GM18511 (cell line): ENCODE data around the gene DNMT3L.
"Not testable (repeated sequence)": the region's sequence is repeated elsewhere in the genome, so short reads cannot be mapped to it uniquely, and the experiment has no call there.

Experiments
- ATAC-seq: cut with Tn5 transposase; IDR thresholded peaks from one replicate; pipeline ENCODE4 v1.9.1; 2021; ENCODE audit warnings: mild to moderate bottlenecking, moderate library complexity; ENCODE audit not compliant: unreplicated experiment

Gene DNMT3L

GRCh38 chr21:44261675-44262295 lies at the start of gene DNMT3L:
TSS of gene DNMT3L (minus strand) at chr21:44261897. CDS start at chr21:44261259, 638 bp downstream.
- no peak for ATAC-seq

GRCh38 chr21:44310628-44311507 lies 49.2 kb upstream of the DNMT3L start:
- no peak for ATAC-seq

DNA sequence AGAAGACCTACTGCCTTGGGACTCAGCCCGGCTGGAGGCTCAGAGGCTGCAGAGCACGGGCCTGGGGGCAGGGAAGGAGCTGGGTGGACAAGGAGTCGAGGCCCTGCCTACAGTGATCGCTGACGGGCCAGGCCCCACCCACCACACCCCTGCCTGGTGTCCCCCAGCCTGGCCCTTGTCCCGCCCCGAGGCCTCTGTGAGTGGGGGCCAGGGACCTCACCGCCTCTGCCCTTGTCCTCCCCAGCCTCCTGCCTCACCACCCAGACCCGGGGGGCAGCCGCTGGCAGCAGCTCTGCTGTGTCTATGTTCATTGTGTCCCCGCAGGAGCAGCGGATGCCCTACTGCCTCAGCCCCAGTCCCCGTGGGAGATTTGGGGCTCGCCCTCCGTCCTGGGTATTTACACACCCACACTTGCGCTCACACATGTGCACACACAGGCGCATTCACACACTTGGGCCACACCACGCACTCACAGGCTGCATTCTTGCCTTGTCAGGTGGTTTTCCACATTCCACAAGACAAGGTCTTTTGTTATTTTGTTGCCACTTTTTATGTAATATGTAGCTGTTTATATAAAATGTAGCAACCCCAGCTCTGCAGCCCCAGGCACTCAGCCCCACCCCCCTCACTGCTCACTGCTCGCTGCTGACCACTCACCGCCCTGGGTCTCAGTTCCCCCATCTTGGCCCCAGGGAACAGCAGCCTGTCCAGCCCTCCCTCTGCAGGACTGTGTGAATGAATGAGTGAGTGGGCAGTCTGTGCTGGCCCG lies 45.4 kb upstream of the DNMT3L start:
- no peak for ATAC-seq

DNA sequence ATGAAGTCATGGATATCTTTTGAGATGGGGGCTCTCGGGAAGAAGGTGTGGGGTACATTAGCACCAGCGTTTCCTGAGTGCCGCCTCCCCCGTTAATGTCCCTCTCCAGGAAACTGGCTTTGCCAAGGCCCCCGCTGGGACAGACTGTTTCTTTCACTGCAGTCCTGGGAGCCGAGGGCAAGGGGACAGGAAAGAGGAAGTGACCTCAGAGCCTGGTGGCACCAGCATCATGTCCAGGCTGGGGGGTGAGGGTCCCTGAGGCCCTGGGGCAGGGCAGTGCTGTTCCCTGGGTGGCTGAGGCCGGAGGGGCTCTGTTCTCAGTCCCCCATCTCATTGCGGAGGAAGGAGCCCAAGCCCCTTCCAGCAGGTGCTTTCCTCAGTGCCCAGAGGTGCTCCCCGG lies 44.0 kb upstream of the DNMT3L start:
- ATAC-seq: no peak

GRCh38 chr21:44304877-44305293 lies 43.2 kb upstream of the DNMT3L start:
- ATAC-seq: no peak

GRCh38 chr21:44304011-44304616 lies 42.4 kb upstream of the DNMT3L start:
- ATAC-seq: no peak

GRCh38 chr21:44303490-44303981 lies 41.8 kb upstream of the DNMT3L start:
- ATAC-seq: no peak

DNA sequence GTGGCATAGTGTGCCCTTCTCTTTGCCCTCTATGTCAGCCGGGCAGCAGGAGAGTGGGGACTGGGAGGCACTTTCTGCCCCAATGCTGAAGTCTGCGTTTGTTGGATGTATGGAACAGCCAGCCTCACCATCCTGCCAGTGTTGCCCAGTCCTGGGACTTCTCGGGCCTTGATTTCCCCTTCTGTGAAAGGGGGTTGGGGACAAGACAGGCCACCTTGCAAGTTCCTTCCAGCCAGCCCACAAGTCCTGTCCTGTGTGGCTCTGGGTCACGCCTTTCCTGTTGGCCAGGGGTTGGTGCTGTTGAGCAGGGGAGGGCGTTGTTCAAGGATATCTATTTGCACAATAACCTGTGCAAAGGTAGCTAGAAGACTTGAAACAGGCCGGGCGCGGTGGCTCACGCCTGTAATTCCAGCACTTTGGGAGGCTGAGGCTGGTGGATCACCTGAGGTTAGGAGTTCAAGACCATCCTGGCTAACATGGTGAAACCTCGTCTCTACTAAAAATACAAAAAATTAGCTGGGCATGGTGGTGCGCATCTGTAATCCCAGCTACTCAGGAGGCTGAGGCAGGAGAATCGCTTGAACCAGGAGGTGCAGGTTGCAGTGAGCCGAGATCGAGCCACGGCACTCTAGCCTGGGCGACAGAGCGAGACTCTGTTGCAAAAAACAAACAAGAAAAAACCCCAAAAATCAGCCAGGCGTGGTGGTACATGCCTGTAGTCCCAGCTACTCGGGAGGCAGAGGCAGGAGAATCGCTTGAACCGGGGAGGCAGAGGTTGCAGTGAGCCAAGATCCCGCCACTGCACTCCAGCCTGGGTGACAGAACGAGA lies 41.1 kb upstream of the DNMT3L start:
- ATAC-seq: not testable (repeated sequence)

GRCh38 chr21:44301961-44302406 lies 40.3 kb upstream of the DNMT3L start:
- no peak for ATAC-seq

DNA sequence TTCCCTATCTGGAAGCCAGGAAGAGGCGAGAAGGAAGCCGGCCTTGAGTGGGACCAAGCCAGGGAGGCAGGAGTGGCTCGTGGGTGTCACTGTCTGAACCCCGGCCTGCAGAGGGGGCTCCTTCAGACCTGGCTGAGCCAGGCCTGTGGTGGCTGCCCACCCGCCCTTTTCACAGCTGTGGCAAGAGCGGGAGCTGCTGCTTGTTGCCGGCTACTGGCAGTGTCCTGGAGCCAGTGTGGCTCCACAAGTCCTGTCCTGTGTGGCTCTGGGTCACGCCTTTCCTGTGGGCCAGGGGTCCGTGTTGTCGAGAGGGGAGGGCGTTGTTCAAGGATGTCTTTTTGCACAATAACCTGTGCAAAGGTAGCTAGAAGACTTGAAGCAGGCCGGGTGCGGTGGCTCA lies 39.4 kb upstream of the DNMT3L start:
- no peak for ATAC-seq

DNA sequence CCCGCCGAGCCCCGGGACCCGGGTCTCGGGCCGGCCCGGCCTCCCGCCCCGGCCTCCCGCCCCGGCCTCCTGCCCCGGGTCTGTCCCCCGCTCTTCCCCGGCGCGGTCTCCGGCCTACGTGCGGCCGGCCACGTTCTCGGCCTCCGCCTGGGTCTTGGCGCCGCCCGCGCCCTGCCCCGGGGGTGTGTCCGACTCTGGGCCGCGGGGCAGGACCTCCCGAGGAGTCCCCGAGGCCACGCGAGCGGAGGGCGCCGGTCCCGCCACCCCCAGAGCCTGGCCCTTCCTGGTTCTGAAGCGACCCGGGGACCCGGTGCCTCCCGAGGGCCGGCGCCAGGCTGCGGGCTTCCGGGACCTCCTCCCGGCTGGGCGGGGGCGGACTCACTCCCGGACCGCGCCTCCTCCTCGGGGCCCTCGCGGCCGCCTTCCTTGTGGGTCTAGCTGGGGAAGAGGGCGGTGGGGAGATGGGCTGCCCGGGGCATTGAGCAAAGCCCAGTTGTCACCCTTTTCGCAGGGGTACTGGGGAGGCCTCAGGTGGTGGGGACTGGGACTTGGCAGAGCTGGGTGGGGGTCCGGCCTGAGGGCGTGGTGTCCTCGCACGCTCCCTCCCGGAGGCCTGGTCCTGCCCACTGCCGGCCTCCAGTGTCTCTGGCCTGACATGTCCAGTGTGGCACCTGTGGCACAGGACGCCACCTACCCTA lies 38.7 kb upstream of the DNMT3L start:
- peak; percentile 36 for ATAC-seq

- ATAC-seq: peak; percentile 66
Measured at GRCh38 chr21:44299458-44300261, 38.0 kb upstream of the DNMT3L start, which contains the start of gene PFKL. TSS of gene PFKL (plus strand) at chr21:44300053. CDS start at chr21:44300106, 53 bp downstream.

- peak; percentile 5 for ATAC-seq
Measured at GRCh38 chr21:44299085-44299457, 37.4 kb upstream of the DNMT3L start.

GRCh38 chr21:44298301-44298700 lies 36.6 kb upstream of the DNMT3L start:
- ATAC-seq: no peak

DNA sequence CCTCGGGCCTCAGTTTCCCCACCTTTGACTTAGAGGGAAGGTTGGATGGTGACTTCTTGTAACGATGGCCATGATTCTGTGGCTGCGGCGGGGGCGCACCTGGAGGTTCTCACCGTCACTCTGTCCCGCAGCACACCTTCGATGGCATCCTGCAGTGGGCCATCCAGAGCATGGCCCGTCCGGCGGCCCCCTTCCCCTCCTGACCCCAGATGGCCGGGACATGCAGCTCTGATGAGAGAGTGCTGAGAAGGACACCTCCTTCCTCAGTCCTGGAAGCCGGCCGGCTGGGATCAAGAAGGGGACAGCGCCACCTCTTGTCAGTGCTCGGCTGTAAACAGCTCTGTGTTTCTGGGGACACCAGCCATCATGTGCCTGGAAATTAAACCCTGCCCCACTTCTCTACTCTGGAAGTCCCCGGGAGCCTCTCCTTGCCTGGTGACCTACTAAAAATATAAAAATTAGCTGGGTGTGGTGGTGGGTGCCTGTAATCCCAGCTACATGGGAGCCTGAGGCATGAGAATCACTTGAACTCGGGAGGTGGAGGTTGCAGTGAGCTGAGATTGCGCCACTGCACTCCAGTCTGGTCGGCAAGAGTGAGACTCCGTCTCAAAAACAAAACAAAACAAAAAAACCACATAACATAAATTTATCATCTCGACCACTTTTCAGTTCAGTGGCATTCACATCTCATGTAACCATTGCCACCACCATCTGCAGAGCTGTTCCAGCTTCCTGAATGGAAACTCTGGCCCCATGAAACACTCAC lies 36.0 kb upstream of the DNMT3L start:
- no peak for ATAC-seq

GRCh38 chr21:44296916-44297315 lies 35.2 kb upstream of the DNMT3L start:
- ATAC-seq: no peak

DNA sequence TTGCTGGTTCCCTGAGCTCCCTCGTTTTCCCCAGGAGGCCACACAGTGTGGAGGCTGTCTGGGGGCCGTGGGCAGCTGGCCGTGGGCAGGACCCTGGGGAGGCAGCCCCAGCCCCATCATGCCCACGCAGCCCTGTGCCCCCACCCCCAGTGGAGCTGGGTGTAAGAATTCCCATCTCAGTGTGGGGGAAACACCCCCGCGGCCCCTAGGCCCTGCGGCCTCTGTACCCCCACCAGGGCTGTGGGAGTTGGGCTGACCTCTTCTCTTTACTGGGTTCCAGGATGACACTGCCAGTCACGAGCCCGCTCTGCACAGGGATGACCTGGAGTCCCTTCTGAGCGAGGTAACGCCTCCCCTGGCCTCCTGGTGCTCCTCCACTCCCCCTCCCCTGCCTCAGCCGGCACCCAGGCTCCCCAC lies 34.4 kb upstream of the DNMT3L start:
- no peak for ATAC-seq

- no peak for ATAC-seq
Measured at GRCh38 chr21:44295646-44296045, 33.9 kb upstream of the DNMT3L start.
